CD4-positive, alpha-beta T cell treated with Interleukin-6 for 4 hours (primary cell): ENCODE data around the gene FXYD6.

ENCODE experiments used
- DNase-seq: peaks from one replicate; pipeline ENCODE4 v3.0.0-alpha.2; 2020; ENCODE audit warnings: mixed read lengths

Gene FXYD6

GRCh38 chr11:117883063-117883462 lies 6.6 kb upstream of the FXYD6 start:
- no peak for DNase-seq

GRCh38 chr11:117882311-117882905 lies 6.0 kb upstream of the FXYD6 start:
- no peak for DNase-seq

- DNase-seq = no peak
Measured at GRCh38 chr11:117881217-117881616, 4.8 kb upstream of the FXYD6 start.

- DNase-seq = no peak
Measured at GRCh38 chr11:117879516-117880480, 3.3 kb upstream of the FXYD6 start.

GRCh38 chr11:117878939-117879475 lies 2.5 kb upstream of the FXYD6 start:
- DNase-seq = no peak

- DNase-seq = no peak
Measured at GRCh38 chr11:117878314-117878938, 2.0 kb upstream of the FXYD6 start.

GRCh38 chr11:117877120-117877784 lies 794 bp upstream of the FXYD6 start:
- DNase-seq = no peak

GRCh38 chr11:117876059-117876340 lies 458 bp downstream of the FXYD6 start:
- DNase-seq = no peak

GRCh38 chr11:117875382-117876058 lies 938 bp downstream of the FXYD6 start:
- peak; percentile 55 for DNase-seq

- no peak for DNase-seq
Measured at GRCh38 chr11:117874910-117875381, 1.5 kb downstream of the FXYD6 start.

- no peak for DNase-seq
Measured at GRCh38 chr11:117874253-117874909, 2.1 kb downstream of the FXYD6 start.

GRCh38 chr11:117873828-117874125 lies 2.7 kb downstream of the FXYD6 start:
- DNase-seq = no peak

GRCh38 chr11:117872975-117873827 lies 3.3 kb downstream of the FXYD6 start:
- no peak for DNase-seq

- no peak for DNase-seq
Measured at GRCh38 chr11:117872420-117872961, 4.0 kb downstream of the FXYD6 start.

GRCh38 chr11:117871784-117872183 lies 4.7 kb downstream of the FXYD6 start:
- no peak for DNase-seq

GRCh38 chr11:117871160-117871559 lies 5.3 kb downstream of the FXYD6 start:
- no peak for DNase-seq

- DNase-seq = no peak
Measured at GRCh38 chr11:117870103-117870952, 6.1 kb downstream of the FXYD6 start.

- no peak for DNase-seq
Measured at GRCh38 chr11:117869604-117870003, 6.9 kb downstream of the FXYD6 start.

GRCh38 chr11:117868815-117869561 lies 7.5 kb downstream of the FXYD6 start:
- no peak for DNase-seq
